ENCODE measurements around the gene IFRD2.

DNA sequence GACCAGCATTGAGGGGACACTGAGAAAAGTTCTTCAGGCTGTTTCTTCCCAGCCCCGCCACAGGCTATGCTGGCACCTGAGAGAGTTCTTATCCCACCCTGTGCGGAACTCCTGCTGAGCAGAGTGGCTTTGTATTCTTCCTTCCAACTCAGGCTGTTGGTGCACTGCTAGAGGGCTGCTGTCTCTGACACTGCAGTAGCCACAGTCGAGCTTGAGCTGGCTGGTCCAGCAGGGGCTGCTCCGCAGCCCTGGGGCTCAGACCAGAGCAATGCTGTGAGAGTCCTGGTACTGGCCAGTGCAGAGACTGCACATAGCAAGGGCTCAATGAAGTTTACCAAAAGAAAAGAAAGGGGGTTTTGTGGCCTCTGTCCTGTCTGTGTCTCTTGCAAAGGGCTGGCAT is 52.6 kb downstream of the IFRD2 start:
- TF ChIP-seq, protein P1, sequence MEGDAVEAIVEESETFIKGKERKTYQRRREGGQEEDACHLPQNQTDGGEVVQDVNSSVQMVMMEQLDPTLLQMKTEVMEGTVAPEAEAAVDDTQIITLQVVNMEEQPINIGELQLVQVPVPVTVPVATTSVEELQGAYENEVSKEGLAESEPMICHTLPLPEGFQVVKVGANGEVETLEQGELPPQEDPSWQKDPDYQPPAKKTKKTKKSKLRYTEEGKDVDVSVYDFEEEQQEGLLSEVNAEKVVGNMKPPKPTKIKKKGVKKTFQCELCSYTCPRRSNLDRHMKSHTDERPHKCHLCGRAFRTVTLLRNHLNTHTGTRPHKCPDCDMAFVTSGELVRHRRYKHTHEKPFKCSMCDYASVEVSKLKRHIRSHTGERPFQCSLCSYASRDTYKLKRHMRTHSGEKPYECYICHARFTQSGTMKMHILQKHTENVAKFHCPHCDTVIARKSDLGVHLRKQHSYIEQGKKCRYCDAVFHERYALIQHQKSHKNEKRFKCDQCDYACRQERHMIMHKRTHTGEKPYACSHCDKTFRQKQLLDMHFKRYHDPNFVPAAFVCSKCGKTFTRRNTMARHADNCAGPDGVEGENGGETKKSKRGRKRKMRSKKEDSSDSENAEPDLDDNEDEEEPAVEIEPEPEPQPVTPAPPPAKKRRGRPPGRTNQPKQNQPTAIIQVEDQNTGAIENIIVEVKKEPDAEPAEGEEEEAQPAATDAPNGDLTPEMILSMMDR (IDR thresholded peaks at IDR 0.05; ENCODE audit: poor library complexity): no peak
- TF ChIP-seq EZH2 (IDR thresholded peaks at IDR 0.05; ENCODE audit: borderline replicate concordance): no peak
